Measurements from ENCODE around the gene HDLBP. TPM values are rescaled to one million over a fixed set of nuclear protein-coding genes. Genes with fewer than 3 reads are reported as not detected.

Gene HDLBP
- total and polyA plus RNA-seq, 10 of the 15 experiments (the other 5 are each of a cell fraction or from before 2014, with no cell fraction given): 19.5 to 383 (median 249) TPM

DNA sequence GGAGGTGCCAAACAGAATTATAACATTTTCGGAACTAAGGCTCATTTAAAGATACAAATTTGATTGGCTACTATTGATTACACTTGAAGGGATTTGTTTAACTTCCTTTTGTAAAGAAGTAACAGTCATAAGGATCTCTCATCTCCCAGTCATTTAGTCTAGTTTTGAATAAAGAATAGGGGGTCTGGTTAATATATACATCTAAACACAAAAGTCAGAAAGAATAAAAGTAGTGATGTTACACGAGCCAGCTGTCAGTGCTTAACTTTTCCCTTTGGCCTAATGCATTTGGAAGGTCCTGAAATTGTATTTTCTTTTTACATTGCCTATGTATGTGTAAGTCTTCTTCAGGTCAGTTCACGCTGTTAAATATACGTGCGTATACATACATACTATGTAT lies 8.3 kb upstream of the HDLBP start:
- Histone ChIP-seq H3K9ac (ENCODE audit: control insufficient read depth, insufficient read depth, low read length) (no peak overlapping the region), H2AFZ (ENCODE audit: control insufficient read depth, low read depth, low read length) (no peak overlapping the region), H3K4me3 (peak overlapping the region; percentile 50), H3K36me3 (ENCODE audit: control insufficient read depth in 2 of 2, insufficient read depth in 2 of 2, low read length in 1 of 2) (peaks cover 4 to 8% of the 10 kb centered on the region in 2 experiments; a peak in 3 of 4 replicates), H3K9me3 (replicated peaks; ENCODE audit: control insufficient read depth, insufficient read depth, low read length) (no peaks in the 10 kb centered on the region; the same call in 2 of the 3 replicates), H4K20me1 (ENCODE audit: control insufficient read depth, insufficient read depth) (no peaks in the 10 kb centered on the region; the same call in 1 of the 2 replicates), H3K27me3 (replicated peaks in 1 of 2; ENCODE audit: control insufficient read depth in 2 of 2, insufficient read depth in 2 of 2, low read length in 1 of 2) (no peaks in the 10 kb centered on the region), H3K27ac (ENCODE audit: control insufficient read depth, insufficient read depth) (peak overlapping the region; percentile 40; the same call in 1 of the 2 replicates), H3K4me2 (ENCODE audit: control insufficient read depth, insufficient read depth) (peak overlapping the region; percentile 65), H3K4me1 (ENCODE audit: control insufficient read depth, insufficient read depth, low read length) (peaks cover 29% of the 10 kb centered on the region), H3K79me2 (ENCODE audit: control insufficient read depth, insufficient read depth, low read length) (peaks cover 81% of the 10 kb centered on the region)
- in situ Hi-C loops (cut with MboI) (no loop called here), intact Hi-C loops (cut with micrococcal nuclease; ENCODE audit: unreplicated experiment) (no loop called here)
- DNase-seq (ENCODE audit: low read depth, low spot score): no peak
- CTCF ChIA-PET: interaction anchor here (1.0 to 2.6 kb wide), 3 partner anchors 34 to 167 kb away, joined by 3 to 9 read pairs (median 7); no protein-coding TSS in a partner anchor
- RAD21 ChIA-PET (ENCODE audit: unreplicated experiment): interaction anchor here (0.5 to 2.0 kb wide), 6 partner anchors 9 to 68 kb away, joined by 3 to 9 read pairs (median 6); no protein-coding TSS in a partner anchor
- no peak for FAIRE-seq
- TF ChIP-seq RUNX3 (IDR thresholded peaks at IDR 0.05; ENCODE audit: low read length) (no peak), BCL11A (IDR thresholded peaks at IDR 0.05; ENCODE audit: low read depth, low read length) (no peak), TCF12 (IDR thresholded peaks at IDR 0.05; ENCODE audit: low read depth, low read length) (peak; percentile 31; the same call in 1 of the 2 replicates), RB1 (IDR thresholded peaks at IDR 0.05; ENCODE audit: borderline replicate concordance) (no peak), TCF7 (IDR thresholded peaks at IDR 0.05; ENCODE audit: borderline replicate concordance) (no peak), JUNB (IDR thresholded peaks at IDR 0.05) (peak; percentile 71), SREBF2 (IDR thresholded peaks at IDR 0.05; ENCODE audit: low read length) (no peak), MYB (IDR thresholded peaks at IDR 0.05; ENCODE audit: borderline replicate concordance, low read depth, low read length) (no peak), NFYA (IDR thresholded peaks at IDR 0.05; ENCODE audit: borderline replicate concordance, low read depth, low read length) (no peak), JUND (IDR thresholded peaks at IDR 0.05; ENCODE audit: low read depth, low read length) (no peak), MTA2 (IDR thresholded peaks at IDR 0.05; ENCODE audit: low read depth) (no peak), MYC (IDR thresholded peaks at IDR 0.05; ENCODE audit: insufficient read depth, insufficient read length, insufficient replicate concordance, low read length, severe bottlenecking) (no peak), FOXM1 (IDR thresholded peaks at IDR 0.05; ENCODE audit: low read depth, low read length) (no peak)
- TF ChIP-seq, protein P1, sequence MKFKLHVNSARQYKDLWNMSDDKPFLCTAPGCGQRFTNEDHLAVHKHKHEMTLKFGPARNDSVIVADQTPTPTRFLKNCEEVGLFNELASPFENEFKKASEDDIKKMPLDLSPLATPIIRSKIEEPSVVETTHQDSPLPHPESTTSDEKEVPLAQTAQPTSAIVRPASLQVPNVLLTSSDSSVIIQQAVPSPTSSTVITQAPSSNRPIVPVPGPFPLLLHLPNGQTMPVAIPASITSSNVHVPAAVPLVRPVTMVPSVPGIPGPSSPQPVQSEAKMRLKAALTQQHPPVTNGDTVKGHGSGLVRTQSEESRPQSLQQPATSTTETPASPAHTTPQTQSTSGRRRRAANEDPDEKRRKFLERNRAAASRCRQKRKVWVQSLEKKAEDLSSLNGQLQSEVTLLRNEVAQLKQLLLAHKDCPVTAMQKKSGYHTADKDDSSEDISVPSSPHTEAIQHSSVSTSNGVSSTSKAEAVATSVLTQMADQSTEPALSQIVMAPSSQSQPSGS (IDR thresholded peaks at IDR 0.05; ENCODE audit: low read length): peak; percentile 47; the same call in 1 of the 2 replicates
- TSS peak; percentile 2 for BruUV-seq (replicated peaks)
- ATAC-seq: peak; percentile 45
- SMC1A ChIA-PET (ENCODE audit: uncharacterized antibody, unreplicated experiment): interaction anchor here (0.9 to 3.7 kb wide), 6 partner anchors 9 to 67 kb away, joined by 3 to 15 read pairs (median 3); no protein-coding TSS in a partner anchor
- WGBS (ENCODE audit: insufficient coverage, insufficient replicate concordance, low lambda C conversion rate, missing lambda C conversion rate): 58% methylated on average over 5 of the region's 5 CpGs
- POLR2A ChIA-PET: interaction anchor here (0.6 to 2.4 kb wide), 5 partner anchors 9 to 44 kb away, joined by 3 to 11 read pairs (median 3); partner anchors contain the start of genes HDLBP and SEPTIN2

Data from GM12878 (cell line).